Panc1 (cell line): ENCODE data around the gene OTOP2. TPM values are rescaled to one million over a fixed set of nuclear protein-coding genes. Genes with fewer than 3 reads are reported as not detected.

ENCODE experiments used
- ATAC-seq: fragments of 200-7000 bp; cut with Tn5 transposase; 2 replicates; pipeline ENCODE4 v1.9.1; 2020; ENCODE audit warnings: mild to moderate bottlenecking, moderate library complexity
- BruUV-seq: library from RNA; stranded (reverse); fragments of 400-500 nt; replicated peaks from 2 replicates; lab custom pipeline; 2021; lab: Mats Ljungman, UMichigan
- CTCF ChIA-PET: fragments of 300-600 bp; sonication (Branson Sonifier 250); formaldehyde crosslinking; loops from one replicate; lab custom pipeline; 2022; ENCODE audit warnings: antibody characterized with exemption; lab: Charles Lee
- POLR2A ChIA-PET: fragments of 300-600 bp; sonication (Branson Sonifier 250); formaldehyde crosslinking; loops from one replicate; lab custom pipeline; 2022; ENCODE audit warnings: antibody characterized with exemption; lab: Charles Lee
- DNase-seq: peaks from one replicate; pipeline ENCODE4 v3.0.0-alpha.2; 2010; ENCODE audit warnings: low read depth, low spot score
- H3K27ac ChIP-seq: 2 replicates; pipeline ENCODE4 v1.5.1; 2011; ENCODE audit warnings: mild to moderate bottlenecking, low read length, inconsistent platforms
- H3K27me3 ChIP-seq: fragments of 200-500 bp; sonication (Bioruptor generic); 2 replicates; pipeline ENCODE4 v1.6.0; 2014; ENCODE audit warnings: low read length, inconsistent platforms; ENCODE audit not compliant: control insufficient read depth, insufficient read depth
- H3K36me3 ChIP-seq: fragments of 200-500 bp; sonication (Bioruptor generic); 2 replicates; pipeline ENCODE4 v1.5.1; 2014; ENCODE audit warnings: inconsistent platforms, mild to moderate bottlenecking, low read length, moderate library complexity; ENCODE audit not compliant: control insufficient read depth, insufficient read depth
- H3K4me1 ChIP-seq: 2 replicates; pipeline ENCODE4 v1.5.1; 2011; ENCODE audit warnings: inconsistent platforms, mild to moderate bottlenecking, low read length, moderate library complexity; ENCODE audit not compliant: control insufficient read depth, insufficient read depth
- H3K4me3 ChIP-seq, 2 experiments: 2 replicates each; pipeline ENCODE4 v1.5.1; 2011 to 2012; ENCODE audit warnings: low read depth in 2 of 2, low read length in 2 of 2, mild to moderate bottlenecking in 2 of 2, inconsistent platforms in 1 of 2, moderate library complexity in 1 of 2
- H3K9me3 ChIP-seq: fragments of 200-500 bp; sonication (Bioruptor generic); 2 replicates; pipeline ENCODE4 v1.5.1; 2014; ENCODE audit warnings: low read depth, mild to moderate bottlenecking, inconsistent platforms, low read length, moderate library complexity; ENCODE audit not compliant: control insufficient read depth, insufficient read depth
- CTCF ChIP-seq: fragments of 450-650 bp; IDR thresholded peaks from 2 replicates; pipeline ENCODE4 v1.5.1; 2017; ENCODE audit warnings: mild to moderate bottlenecking
- POLR2AphosphoS5 ChIP-seq: IDR thresholded peaks from 2 replicates; pipeline ENCODE4 v1.6.1; 2012; ENCODE audit warnings: mild to moderate bottlenecking, low read depth, low read length, moderate library complexity
- REST ChIP-seq, 2 experiments: IDR thresholded peaks; 2 replicates each; pipeline ENCODE4 v1.6.1; 2011 to 2012; ENCODE audit warnings: low read depth in 2 of 2, control low read depth in 1 of 2, low read length in 1 of 2, mild to moderate bottlenecking in 1 of 2, moderate library complexity in 1 of 2; ENCODE audit not compliant: insufficient read depth in 1 of 2
- SIN3A ChIP-seq: IDR thresholded peaks from 2 replicates; pipeline ENCODE4 v1.6.1; 2012; ENCODE audit warnings: low read depth, mild to moderate bottlenecking, low read length, moderate library complexity, borderline replicate concordance; ENCODE audit not compliant: insufficient read depth
- TCF7L2 ChIP-seq: IDR thresholded peaks from 2 replicates; pipeline ENCODE4 v1.6.1; 2011; ENCODE audit warnings: mild to moderate bottlenecking, low read depth, low read length, inconsistent platforms
- in situ Hi-C: cut with HindIII; loops from 2 replicates; pipeline ENCODE4 v1.10.0; 2016; ENCODE audit warnings: low sequenced_read_pairs, low pct_unique_long_range_greater_than_20kb
- intact Hi-C: fragments of 100-400 bp; cut with micrococcal nuclease; formaldehyde crosslinking; loops from one replicate; pipeline ENCODE4 v1.10.0; 2022; ENCODE audit not compliant: unreplicated experiment
- total RNA-seq: library from RNA; stranded (reverse); gene quantifications from one replicate; pipeline ENCODE4 v1.2.1, GENCODE V29; 2021; ENCODE audit not compliant: unreplicated experiment

Gene OTOP2
- total RNA-seq, 1 experiment from 2014 or later: not detected

GRCh38 chr17:74875155-74875976, 48.7 kb upstream of the OTOP2 start:
- no peak overlapping the region for H3K27ac ChIP-seq
- no peak for ATAC-seq
- intact Hi-C loops (no loop called here), in situ Hi-C loops (no loop called here)
- BruUV-seq: no TSS peak
- no peaks in the 10 kb centered on the region for H3K9me3 ChIP-seq
- H3K27me3 ChIP-seq: no peaks in the 10 kb centered on the region
- H3K4me3 ChIP-seq: no peak overlapping the region
- CTCF ChIA-PET: interaction anchor here (0.5 to 1.4 kb wide), 2 partner anchors 85 to 91 kb away, joined by 3 to 4 read pairs; no protein-coding TSS in a partner anchor
- peaks cover 9% of the 10 kb centered on the region; the same call in 1 of the 2 replicates for H3K36me3 ChIP-seq
- no peak for TF ChIP-seq CTCF
- TF ChIP-seq TCF7L2: no peak
- no peak for TF ChIP-seq POLR2AphosphoS5
- TF ChIP-seq REST (IDR thresholded peaks at IDR 0.05; ENCODE audit: insufficient read depth in 1 of 2, low read depth in 2 of 2, low read length in 1 of 2): no peak
- no peak for TF ChIP-seq SIN3A
- POLR2A ChIA-PET: no interaction called here
- peaks cover 9% of the 10 kb centered on the region for H3K4me1 ChIP-seq
- DNase-seq: no peak

GRCh38 chr17:74875977-74876593, 48.0 kb upstream of the OTOP2 start:
- no peaks in the 10 kb centered on the region for H3K27me3 ChIP-seq
- H3K4me1 ChIP-seq: peaks cover 9% of the 10 kb centered on the region
- in situ Hi-C loops (no loop called here), intact Hi-C loops (no loop called here)
- TF ChIP-seq POLR2AphosphoS5: no peak
- TF ChIP-seq TCF7L2: no peak
- TF ChIP-seq REST (IDR thresholded peaks at IDR 0.05; ENCODE audit: insufficient read depth in 1 of 2, low read depth in 2 of 2, low read length in 1 of 2): no peak
- no peak for TF ChIP-seq SIN3A
- TF ChIP-seq CTCF: no peak
- no peak for DNase-seq
- BruUV-seq: no TSS peak
- ATAC-seq: no peak
- no peak overlapping the region for H3K4me3 ChIP-seq
- no peak overlapping the region for H3K27ac ChIP-seq
- no peaks in the 10 kb centered on the region for H3K9me3 ChIP-seq
- POLR2A ChIA-PET: no interaction called here
- CTCF ChIA-PET: interaction anchor here (0.6 to 1.4 kb wide), 2 partner anchors 19 to 84 kb away, joined by 3 read pairs; no protein-coding TSS in a partner anchor
- peaks cover 9% of the 10 kb centered on the region; the same call in 1 of the 2 replicates for H3K36me3 ChIP-seq
